Measurements from ENCODE around the gene EXOC6B. TPM values are rescaled to one million over a fixed set of nuclear protein-coding genes. Genes with fewer than 3 reads are reported as not detected.

Gene EXOC6B
- polyA plus RNA-seq, 1 donor = 11.3 TPM

DNA sequence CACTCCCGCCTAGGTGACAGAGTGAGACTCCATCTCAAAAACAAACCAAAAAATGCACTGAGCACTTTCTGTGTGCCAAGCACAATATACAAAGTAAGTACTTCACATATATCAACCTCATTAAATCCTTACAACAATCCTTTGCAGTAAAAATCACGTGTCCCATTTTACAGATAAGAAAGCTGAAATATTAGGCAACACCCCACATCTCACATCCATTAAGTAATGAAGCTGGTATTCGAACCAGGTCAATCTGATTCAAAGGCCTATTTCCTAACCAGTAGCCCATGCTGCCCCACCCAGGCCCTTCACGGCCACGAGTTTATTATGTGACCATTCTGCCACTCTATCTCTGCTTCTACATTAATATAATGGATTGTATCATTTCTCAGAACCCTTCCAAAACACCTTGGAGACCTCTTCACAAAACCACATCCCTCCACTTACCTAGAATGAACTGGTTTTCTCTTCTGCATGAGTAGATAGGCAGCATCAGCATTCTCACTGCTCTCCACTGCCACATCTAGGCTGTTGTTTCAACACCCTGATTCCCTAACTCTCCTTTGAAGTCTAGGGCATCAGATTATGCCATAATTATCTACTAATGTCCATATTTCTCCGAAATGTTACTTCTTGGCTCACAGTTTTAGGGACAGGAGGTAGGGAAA lies 3.1 kb upstream of the EXOC6B start:
- DNase-seq = no peak

DNA sequence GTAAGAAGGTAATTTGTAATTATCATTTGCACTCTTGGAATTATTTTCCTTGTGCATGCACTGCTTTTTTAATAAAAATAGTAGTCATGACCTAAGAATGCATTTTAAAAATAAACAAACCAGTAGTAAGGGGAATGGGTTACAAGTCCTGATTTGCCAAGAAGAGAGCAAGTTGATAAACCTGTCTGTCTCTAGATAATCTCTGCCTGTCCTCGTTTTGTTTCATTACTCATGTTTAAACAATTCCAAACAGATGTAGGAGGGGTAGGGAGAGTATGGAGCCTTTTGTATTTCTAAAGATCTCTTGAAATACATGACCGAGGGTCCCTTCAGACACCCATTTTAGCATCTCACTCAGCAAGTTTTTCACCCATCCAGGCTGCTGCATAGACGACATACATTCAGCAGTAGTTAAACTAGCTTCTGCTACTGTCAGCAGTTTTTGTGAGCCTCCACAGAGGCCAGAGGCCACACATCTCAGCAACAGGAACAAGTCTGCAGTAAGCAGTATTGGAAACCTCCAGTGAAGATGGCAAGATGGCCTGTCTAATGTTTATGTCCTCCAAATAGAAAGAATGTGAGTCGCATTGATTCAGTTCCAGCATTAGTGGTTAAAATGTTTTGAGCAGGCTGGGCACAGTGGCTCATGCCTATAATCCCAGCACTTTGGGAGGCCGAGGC lies 2.3 kb upstream of the EXOC6B start:
- no peak for DNase-seq

DNA sequence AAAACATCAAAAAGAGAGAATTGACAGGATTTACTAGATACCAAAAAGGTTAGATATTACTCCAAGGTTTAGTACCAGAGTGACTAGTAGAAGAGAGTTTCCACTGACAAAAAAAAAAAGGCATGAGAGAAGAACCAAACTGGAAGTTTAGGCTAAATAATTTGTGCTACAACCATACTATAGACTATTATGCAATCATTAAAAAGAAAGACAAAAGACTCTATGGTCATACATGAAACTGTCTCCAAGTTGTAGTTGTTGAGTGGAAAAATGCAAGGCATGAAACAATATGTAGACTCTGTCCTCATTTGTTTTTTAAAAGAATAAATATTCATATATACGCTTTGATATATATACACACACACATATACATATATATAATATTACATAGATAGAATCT lies 1.7 kb upstream of the EXOC6B start:
- no peak for DNase-seq

DNA sequence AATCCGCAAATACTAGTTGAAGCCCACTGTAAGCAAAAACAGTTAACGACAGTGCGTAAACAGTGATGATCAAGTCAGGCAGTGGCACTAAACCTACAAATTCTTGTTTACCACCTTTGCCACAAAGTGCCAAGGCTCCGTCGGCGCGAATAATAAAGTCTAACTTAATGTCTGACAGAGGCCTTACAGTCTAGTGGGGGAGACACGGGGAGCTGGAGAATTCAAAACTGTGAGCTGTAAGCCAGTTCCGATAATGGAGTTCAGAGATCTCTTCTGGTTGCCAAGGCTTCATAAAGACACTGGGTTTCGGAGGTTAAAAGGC lies 284 bp upstream of the EXOC6B start:
- DNase-seq = no peak

DNA sequence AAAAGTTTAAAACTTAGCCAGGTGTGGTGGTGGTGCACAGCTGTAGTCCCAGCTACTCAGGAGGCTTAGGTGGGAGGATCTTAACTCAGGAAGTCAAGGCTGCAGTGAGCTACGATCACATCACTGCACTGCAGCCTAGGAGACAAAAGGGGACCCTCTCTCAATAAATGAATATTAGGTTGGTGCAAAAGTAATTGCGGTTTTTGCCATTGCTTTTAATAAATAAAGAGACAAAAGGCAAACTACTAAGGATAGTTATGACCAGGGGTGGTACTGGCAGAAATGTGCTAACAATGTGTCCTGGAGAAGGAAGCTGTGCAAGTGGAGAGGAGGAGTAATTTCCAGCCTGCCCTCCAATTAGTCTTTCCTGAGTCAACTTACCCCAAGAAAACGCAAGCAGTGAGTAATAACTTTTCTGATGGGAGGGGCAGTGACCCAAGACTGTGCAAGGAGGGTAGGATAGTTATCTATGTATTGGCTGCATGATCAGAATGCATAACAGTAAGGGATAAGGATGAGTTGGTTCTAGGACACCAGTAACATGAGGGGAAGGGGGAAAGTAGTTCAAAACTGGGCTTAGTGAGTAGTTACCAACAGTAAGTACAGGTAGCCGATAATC lies 1.5 kb downstream of the EXOC6B start:
- no peak for DNase-seq

DNA sequence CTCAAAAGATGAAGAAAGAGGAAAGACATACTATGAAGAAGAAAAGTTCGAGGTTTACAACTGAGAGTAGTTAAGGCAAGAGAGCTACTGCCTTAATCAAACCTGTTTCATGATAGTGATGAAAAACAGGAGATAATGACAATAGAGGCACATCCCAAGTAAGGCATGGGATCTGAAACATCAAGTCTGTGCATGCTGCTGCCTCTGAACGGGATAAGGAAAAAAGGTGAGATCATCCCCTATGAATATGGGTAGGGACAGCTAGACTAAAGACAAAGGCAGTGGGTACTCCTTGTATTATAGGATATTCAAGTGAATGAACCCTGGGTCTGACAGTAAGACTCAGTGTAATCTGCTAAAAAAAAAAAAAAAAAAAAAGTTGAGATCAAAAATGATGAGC lies 3.0 kb downstream of the EXOC6B start:
- DNase-seq = no peak

DNA sequence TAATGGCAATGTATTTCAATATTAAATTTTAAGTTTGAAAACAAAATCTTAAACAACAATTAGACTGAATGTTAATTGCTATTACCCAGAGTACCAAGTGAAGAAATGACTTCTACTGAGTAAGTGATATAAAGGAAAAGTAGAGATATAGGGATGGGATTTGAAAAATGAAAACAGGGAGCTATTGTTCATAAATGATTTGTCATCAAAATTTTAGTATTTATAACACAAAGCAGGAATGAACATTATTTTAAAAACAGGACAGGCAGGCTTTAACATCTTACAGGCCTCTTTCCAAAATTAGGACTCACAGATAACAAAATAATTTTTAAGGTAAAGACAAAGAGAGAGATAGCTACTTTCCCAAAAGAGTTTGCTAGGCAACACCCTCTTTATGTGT lies 3.9 kb downstream of the EXOC6B start:
- no peak for DNase-seq

DNA sequence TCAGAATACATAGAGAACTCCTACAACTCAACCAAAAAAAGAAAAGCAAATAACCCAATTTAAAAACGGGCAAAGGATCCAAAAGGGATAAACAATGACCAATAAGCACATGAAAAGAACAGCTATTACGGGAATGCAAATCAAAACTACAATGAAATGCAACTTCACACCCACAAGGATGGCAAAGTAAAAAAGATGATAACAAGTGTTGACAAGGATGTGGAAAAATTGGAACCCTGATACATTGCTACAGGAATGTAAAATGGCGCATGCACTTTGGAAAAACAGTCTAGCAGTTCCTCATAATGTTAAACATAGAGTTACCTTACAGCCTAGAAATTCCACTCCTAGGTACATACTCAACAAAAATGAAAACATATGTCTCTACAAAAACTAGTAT lies 4.7 kb downstream of the EXOC6B start:
- DNase-seq = no peak

DNA sequence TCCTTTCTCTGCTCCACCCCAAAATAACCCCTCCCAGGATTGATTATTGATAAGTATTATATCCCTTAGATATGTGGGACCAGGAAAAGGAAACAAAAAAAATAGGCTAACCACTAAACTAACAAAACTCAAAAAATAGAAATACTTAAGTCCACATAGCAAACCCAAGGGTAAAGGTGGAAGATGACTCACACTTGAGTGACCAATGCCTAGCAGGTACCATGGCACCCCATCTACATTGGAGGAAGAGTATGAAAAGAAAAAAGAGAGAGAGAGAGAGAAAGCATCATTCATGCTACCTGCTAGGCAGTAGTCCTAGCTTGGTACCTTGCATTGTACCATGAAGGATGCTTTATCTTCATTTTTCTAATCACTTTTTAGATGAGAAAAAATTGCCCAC lies 6.3 kb downstream of the EXOC6B start:
- no peak for DNase-seq

DNA sequence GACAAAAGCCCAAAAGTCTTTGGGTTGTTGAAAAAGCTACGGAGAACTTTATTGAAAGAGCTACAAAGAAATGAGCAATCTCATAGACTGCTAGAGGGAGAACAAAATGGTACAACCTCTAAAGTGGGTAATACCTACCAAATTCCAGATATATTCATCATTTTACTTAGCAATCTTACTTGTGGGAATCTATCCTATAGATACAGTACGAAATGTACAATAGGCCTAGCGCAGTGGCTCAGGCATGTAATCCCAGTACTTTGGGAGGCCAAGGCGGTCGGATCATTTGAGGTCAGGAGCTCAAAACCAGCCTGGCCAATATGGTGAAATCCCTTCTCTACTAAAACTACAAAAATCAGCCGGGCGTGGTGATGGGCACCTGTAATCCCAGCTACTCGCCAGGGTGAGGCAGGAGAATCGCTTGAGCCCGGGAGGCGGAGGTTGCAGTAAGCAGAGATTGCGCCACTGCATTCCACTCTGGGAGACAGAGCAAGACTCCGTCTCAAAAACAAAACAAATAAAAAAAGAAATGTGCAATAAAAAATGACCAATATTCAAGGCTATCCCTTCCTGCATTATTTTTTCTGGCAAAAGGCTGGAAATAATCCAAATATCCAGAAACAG lies 10.1 kb downstream of the EXOC6B start:
- DNase-seq = no peak

DNA sequence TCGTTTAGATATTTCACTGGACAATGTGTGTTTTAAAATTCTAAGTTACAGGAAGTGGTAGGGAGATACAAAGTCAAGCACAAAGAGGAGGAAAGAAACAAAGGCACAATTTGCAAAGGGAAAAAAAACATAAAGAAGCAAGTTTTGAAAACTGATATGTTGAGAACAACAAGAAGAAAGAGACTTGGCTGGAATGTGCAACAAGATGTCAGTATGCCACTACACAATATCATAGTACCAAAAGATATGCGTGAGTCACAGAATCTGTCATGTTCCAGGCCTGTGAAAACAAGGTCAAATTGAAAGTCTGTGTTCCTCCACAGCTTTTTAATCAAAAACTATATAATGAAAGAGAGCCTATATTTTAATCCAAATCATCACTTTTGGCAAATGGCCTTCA lies 12.0 kb downstream of the EXOC6B start:
- DNase-seq = no peak

DNA sequence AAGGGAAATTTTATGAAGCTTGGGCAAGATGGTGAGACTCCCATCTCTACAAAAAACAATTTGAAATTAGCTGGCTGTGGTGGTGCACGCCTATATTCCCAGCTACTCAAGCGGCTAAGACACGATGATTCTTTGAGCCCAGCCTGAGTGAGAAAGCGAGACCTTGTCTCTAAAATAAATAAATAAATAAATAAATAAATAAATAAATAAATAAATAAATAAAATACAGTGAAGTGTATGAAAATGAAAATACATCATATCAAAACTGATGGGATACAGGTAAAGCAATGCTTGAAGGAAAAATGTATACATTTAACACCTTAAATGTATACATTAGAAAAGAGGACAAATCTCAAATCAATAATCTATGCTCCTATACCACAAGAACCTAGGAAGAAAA lies 15.7 kb downstream of the EXOC6B start:
- no peak for DNase-seq

DNA sequence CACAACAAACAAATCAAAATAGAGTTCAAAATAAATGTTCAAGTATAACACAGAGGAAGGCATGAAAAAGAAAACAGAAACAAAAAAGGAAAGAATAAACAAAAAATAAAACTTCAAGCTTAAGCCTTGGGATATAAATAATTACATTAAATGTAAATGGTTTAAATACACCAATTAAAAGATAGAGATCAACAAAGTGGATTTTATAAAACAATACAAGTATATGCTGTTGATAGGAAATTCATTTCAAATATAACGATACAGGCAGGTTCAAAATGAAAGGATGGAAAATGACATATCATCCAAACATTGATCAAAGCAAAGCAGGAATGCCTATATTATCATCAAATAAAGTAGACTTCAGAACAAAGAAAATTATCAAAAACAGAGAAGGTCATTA lies 16.7 kb downstream of the EXOC6B start:
- DNase-seq = no peak

DNA sequence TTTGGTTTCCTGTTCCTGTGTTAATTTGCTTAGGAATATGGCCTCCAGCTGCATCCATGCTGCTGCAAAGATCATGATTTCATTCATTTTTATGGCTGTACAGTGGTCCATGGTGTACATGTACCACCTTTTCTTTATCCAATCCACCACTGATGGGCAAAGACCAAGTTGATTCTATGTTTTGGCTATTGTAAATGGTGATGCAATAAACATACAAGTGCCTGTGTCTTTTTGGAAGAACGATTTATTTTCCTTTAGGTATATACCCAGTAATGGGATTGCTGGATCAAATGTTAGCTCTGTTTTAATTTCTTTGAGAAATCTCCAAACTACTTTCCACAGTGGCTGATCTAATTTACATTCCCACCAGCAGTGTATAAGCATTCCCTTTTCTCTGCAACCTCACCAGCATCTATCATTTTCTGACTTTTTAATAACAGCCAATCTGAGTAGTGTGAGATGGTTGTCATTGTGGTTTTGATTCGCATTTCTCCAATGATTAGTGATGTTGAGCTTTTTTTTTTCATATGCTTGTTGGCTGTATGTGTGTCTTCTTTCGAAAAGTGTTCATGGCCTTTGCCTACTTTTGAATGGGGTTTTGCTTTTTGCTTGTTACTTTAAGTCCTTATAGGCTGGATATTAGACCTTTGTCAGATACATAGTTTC lies 19.4 kb downstream of the EXOC6B start:
- DNase-seq = no peak

DNA sequence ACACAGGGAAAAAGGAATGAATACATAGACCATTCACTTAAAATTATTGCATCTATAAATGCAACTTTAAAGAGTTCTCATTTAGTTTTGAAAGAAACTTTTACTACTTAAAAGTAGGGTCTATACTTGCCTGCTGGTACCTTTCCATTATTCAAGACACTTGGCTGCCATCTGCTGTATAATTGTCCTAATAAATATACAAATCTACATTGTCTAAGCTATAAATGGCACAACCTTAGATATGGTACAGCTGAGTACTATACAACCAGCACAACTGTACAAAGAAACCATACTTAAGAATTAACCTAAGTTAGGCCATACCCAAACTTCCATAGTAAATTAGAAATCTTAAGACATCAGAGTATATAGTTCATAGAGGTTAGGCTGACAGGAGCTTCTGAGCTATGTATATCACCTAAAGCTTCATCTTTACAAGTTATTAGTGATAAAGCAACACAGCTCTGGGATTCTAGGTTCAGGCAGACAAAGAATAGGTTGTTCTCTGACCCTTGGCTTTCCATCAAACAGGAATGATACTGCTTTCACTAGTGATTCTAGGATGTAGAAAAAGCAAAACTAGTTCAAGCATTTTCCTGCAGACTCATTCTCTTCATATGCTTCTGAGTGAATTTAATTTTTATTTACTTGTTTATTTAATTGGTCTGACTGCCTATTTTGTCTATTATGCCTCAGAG lies 22.1 kb downstream of the EXOC6B start:
- DNase-seq = no peak

DNA sequence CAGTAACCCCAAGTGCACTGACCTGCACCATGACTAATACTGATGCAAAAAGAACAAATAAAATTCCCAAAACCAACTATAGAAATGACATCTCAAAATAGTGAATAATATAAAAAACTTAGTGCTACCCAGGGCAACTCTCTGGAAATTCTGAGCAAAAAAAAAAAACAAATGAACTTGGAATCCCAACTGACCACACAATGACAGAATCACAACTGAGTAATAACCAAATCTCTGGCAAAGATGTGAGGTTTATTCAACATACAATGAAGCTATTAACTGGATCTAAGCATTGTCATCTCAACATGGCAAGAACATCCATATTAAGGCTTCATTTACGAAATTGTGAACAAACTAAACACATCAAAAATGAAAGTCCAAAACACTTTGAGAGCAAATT lies 22.7 kb downstream of the EXOC6B start:
- no peak for DNase-seq

DNA sequence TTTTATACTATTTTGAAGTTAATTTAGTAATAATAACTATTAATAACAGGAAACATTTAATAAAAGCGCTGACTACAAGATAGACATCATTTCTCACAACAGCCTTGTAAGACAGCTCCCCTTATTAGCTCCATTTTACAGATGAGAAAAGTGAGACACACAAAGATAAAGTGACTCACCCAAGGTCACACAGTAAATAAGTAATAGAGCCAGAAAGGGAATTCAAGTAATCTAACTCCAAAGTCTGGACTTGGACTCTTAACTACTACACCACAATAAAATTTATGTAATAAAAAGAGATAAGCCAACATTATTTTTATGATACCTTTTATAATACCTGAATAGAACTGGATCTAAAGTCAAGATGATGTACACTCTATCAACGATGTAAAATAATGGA lies 25.3 kb downstream of the EXOC6B start:
- DNase-seq = no peak

DNA sequence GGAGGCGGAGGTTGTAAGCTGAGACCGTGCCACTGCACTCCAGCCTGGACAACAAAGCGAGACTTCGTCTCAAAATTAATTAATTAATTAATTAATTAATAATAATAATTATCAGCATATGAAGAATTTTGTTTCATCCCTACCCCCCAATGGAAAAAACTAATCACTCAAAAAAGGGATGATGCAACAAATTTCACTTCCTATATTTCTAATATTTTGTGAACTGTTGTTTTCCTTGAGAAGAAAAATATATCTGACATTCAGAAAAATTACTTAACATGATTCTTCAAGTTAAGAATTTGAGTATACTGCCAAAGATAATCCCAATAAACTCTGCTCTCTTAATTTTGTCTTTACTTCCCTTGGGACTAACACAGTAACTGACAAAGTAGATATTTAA lies 28.1 kb downstream of the EXOC6B start:
- DNase-seq = no peak

DNA sequence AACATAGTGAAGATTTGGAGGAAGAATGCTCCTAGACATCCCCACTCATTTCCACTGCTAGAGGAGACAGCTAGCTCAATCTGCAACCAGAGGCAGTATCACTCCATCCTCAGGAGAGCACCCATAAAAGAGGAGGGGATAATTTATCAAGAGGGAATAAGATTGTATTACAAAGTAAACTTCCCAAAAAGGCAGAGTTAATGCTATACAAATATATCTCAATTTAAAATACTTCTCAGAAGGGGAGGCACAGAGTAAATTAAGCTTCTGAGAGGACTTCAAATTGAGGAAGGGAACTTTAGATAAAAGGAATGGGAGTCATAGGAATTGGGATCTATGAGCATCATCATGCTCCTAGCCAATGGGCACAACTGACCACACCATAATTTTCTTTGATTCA lies 29.1 kb downstream of the EXOC6B start:
- no peak for DNase-seq

DNA sequence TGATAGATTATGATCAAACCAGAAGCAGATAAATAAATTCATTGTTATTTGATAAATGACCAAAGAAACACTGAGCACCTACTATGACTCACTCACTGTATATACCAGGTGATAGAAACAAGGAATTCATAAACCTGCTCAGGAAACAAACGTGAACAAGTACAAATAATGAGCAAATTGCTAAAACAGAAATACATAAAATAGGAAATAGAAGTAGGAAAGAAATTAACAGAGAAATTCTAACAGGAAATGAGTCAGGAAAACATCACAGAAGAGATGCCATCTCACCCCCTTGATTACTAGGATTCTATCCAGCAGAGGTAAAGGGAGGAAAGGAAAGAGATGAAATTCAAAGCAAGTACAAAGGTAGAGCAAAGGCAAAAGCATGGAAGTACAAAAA lies 31.3 kb downstream of the EXOC6B start:
- DNase-seq = no peak

DNA sequence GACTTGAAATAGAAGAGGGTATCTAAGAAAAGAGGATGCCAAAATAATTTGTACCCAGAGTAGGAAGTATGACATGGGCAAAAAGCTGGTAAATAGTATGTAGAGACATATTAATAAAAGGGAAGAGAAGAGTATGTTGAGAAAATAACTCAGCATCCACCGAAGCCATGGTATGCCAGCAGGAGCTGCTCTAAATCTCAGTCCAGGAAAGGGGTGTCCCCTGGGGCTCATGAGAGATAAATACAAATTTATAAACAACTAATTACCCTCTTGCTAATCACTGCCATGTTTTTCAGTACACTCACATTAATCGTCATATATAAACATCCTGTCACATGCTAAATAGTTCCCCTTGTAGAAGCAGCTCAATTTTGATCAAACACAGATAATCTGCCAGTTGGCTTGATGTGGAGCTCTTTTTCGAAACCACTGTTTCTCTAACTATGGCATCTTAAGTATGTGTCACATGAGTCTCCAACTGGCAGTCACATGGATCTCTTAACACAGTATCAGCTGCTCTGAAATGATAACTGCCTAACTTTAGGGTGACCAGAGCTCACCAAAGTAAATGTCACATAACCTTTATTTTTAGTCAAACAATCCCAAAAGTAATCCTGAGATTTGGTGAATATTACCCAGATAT lies 31.9 kb downstream of the EXOC6B start:
- no peak for DNase-seq

DNA sequence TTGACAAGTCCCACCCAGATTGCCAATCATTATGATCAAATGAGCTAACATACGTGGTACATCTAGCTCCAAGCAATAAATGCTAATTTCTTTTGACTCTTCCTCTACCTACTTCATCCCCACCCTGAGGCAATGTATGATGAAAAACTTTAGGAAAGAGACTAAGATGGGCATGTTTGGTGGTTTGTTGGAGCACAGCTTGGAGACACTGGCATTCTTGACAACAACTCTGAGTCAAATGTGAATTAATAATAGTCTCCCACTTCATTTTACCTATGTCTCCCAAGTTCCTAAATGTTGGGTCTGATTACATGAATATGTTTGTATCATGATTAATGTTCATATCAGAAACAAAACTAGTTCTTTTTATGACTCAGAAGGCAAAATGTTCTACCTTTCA lies 36.6 kb downstream of the EXOC6B start:
- no peak for DNase-seq
